ENCODE data around the gene HTR2C.

- TF ChIP-seq, protein P1, sequence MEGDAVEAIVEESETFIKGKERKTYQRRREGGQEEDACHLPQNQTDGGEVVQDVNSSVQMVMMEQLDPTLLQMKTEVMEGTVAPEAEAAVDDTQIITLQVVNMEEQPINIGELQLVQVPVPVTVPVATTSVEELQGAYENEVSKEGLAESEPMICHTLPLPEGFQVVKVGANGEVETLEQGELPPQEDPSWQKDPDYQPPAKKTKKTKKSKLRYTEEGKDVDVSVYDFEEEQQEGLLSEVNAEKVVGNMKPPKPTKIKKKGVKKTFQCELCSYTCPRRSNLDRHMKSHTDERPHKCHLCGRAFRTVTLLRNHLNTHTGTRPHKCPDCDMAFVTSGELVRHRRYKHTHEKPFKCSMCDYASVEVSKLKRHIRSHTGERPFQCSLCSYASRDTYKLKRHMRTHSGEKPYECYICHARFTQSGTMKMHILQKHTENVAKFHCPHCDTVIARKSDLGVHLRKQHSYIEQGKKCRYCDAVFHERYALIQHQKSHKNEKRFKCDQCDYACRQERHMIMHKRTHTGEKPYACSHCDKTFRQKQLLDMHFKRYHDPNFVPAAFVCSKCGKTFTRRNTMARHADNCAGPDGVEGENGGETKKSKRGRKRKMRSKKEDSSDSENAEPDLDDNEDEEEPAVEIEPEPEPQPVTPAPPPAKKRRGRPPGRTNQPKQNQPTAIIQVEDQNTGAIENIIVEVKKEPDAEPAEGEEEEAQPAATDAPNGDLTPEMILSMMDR (IDR thresholded peaks at IDR 0.05) = no peak
- TF ChIP-seq POLR2AphosphoS5 (IDR thresholded peaks at IDR 0.05) (no peak), POLR2A (IDR thresholded peaks at IDR 0.05) (no peak)
Observed at GRCh38 chrX:114635986-114636385, 52.1 kb downstream of the HTR2C start.
